Iris pigment epithelial cell (primary cell): ENCODE results near the gene GOSR2.

ENCODE experiments used
- DNase-seq: peaks from one replicate; pipeline ENCODE4 v3.0.0-alpha.2; 2011; ENCODE audit warnings: low read depth

The GOSR2 gene

DNA sequence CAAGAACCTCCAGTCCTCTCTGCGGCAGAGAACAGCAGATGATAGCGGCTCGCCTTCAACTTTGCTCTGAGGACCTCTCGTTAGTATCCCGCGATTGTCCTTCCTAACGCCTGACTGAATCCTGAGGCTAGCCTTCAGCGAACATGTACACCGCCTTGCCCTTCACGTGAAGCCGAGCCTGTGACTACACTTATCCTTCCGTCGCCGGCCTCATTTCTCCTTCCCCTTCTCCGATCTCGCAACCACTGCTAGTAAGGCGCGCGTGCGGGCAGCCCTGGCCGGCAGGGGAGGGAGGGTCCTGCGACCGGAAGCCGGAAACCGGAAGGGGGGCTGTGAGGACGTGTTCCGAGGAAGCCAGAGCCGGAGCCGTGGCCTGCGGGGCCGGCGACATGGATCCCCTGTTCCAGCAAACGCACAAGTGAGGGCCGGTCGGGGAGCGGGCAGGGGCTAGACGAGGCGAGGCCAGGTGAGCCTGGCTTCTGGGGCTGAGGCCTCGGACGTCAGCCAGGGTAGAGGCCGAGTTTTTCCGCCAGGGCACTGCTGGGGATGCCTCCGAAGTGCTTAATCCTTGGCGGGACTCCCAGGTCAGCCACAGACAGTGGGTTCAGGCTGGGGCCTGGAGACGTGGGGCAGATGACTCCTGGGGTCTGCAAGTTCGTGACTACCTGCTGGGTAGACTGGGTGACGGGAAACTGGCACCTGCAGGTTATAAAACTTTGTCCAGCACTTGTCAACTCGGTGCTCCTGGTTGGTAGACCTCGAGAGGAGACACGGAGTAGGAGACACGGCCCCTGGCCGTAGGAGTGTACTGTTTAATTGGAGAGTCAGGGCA lies at the start of gene GOSR2:
GOSR2 (plus strand) TSS at position 357 of the 832 bp plus-strand sequence; CDS start at position 390, 33 bp downstream.
- DNase-seq = peak; percentile 85

- no peak for DNase-seq
Measured at GRCh38 chr17:46873941-46874645, 48.9 kb upstream of the GOSR2 start.

GRCh38 chr17:46874906-46875305 lies 48.1 kb upstream of the GOSR2 start:
- no peak for DNase-seq

GRCh38 chr17:46875849-46876352 lies 47.1 kb upstream of the GOSR2 start:
- DNase-seq = no peak

DNA sequence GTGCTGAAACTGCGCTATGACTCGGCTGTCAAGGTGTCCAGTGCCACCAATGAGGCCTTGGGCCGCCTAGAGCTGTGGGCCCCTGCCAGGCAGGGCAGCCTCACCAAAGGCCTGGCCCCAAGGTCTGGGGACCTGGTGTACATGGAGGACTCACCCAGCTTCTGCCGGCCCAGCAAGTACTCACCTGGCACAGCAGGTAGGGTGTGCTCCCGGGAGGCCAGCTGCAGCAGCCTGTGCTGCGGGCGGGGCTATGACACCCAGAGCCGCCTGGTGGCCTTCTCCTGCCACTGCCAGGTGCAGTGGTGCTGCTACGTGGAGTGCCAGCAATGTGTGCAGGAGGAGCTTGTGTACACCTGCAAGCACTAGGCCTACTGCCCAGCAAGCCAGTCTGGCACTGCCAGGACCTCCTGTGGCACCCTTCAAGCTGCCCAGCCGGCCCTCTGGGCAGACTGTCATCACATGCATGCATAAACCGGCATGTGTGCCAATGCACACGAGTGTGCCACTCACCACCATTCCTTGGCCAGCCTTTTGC lies 46.5 kb upstream of the GOSR2 start:
- DNase-seq = no peak

GRCh38 chr17:46876926-46877325 lies 46.0 kb upstream of the GOSR2 start:
- no peak for DNase-seq

DNA sequence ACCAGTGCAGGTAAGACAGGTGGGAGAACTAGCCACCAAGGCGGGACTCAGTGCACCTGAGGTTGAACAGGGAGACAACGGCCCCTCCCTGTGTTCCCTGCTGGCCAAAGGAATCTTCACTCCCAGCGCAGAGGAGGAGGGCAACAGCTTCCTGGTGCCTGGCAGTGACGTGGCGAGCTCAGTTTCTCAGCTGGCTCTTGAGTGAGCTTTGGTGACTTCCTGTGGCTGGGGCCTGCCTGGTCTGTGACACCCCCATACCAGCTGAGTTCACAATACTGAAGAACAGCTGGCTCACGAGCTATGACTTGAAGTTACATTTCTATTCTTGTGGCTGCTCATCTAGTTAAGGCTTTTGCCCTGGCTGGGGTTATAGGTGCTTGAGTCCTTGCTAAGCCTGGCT lies 45.5 kb upstream of the GOSR2 start:
- DNase-seq = no peak

DNA sequence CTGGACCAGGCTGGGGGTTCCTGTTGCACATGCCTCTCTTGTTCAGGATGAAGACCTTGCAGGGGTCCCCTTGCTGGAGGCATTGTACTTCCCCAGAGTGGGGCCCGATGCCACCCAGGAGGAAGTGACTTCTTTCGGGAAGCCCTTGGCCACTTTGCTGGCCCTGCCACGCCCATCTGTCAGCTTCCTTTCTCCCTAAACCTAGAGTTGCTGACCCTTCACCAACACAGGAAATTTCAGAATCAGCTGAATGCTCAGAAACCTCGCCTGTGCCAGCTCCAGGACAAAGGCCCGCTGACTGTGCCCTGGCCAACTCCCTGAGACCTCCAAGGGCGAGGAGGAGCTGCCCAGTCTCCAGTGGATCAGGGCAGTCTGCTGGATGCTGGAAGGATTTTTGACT lies 44.9 kb upstream of the GOSR2 start:
- no peak for DNase-seq

DNA sequence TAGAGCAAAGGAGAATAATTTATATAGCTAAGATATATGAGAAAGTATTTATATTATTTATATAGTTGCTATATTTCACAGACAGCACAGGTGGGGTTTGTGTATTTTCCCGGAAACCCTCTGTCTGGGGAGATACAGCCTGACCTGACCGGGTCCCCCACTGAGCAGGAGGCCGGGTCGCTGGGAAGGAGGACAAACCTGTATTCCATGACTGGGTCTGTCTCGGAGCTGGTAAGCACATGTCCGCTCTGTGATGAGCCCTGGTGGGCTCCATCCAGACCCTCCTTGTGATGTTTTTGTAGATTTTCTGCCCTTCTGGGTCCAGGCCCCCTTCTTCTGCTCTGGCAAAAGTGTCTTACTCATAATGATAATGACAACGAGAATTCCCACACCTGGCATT lies 43.9 kb upstream of the GOSR2 start:
- DNase-seq = no peak

- no peak for DNase-seq
Measured at GRCh38 chr17:46881015-46881414, 41.9 kb upstream of the GOSR2 start.

DNA sequence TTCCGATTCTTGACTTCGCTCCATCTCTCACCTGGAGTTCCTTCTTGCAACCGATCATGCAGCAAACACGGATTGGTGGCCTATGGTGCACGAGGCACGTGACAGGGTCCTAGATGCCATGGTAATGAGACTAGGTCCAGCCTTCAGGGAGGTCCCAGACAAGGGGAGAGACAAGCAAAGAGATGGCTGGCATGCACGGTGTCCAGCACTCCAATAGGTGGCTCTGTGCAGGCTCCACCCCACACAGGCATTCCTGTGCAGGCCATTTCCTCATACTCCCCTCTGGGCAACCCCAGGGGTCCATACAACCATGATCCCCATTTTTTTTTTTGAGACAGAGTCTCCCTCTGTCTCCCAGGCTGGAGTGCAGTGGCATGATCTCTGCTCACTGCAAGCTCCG lies 40.3 kb upstream of the GOSR2 start:
- no peak for DNase-seq

- no peak for DNase-seq
Measured at GRCh38 chr17:46883871-46884520, 39.0 kb upstream of the GOSR2 start.

GRCh38 chr17:46884552-46884951 lies 38.4 kb upstream of the GOSR2 start:
- DNase-seq = no peak

- DNase-seq = no peak
Measured at GRCh38 chr17:46885415-46886309, 37.3 kb upstream of the GOSR2 start.

DNA sequence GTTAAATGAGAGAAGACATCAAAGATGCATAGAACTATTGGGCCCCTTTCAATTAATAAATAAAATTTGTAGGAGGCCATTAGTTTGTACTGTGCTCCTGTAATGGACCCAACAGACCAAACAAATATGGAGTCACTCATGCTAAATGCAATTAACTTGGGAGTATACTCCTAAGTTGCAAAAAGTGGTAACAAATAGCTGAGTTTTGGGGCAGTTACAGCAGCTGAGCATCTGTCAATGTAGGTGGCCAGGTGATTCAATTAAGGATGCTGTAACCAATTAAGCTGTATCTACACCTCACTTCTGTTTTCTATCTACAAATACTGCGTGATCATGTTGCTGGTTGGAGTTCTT lies 36.7 kb upstream of the GOSR2 start:
- DNase-seq = no peak

- DNase-seq = no peak
Measured at GRCh38 chr17:46887717-46888116, 35.2 kb upstream of the GOSR2 start.

DNA sequence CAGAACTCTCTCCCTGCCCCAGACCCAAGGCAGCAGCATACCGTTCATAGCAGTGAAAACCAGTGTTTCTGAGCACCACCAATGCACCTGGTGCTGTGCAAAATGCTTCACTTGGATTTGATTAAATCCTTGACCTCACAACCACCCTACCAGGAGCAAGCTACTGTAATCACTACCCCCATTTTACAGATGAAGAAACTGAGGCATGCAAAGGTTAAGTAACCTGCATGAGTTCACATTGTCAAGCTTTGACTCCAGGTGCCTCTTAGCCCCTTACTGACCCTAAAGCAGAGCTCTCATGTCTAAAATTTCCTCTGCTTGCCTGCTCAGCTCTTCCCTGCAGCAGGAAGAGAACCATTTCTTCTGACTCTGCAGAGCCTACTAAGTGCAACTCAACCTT lies 34.2 kb upstream of the GOSR2 start:
- no peak for DNase-seq

GRCh38 chr17:46889519-46889918 lies 33.4 kb upstream of the GOSR2 start:
- no peak for DNase-seq

- DNase-seq = no peak
Measured at GRCh38 chr17:46889992-46890564, 32.9 kb upstream of the GOSR2 start.

DNA sequence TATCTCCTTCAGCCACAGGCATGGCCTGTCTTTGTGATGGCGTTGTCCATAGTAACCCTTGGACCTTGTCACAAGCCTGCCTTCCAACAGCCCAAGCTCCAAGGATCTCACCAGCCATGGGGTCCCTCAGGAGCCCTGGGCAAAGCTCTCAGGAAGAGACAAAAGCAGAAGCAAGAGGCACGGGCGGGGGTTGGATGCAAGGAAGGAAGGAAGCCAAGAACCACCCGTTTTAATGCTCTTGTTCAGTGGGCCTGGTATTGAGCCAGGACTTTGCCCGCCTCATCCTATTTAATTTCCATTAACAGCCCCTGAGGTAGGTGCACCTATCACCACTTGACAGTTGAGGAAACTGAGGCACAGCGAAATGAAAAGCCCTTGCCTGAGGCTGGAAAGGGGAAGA lies 32.3 kb upstream of the GOSR2 start:
- DNase-seq = no peak

- no peak for DNase-seq
Measured at GRCh38 chr17:46892192-46892703, 30.7 kb upstream of the GOSR2 start.
